ENCODE data around the gene HSPA9.
A peak's percentile ranks its signal among the peaks of the same experiment; 100 is the strongest.
"Not testable (repeated sequence)": the region's sequence is repeated elsewhere in the genome, so short reads cannot be mapped to it uniquely, and the experiment has no call there.

The HSPA9 gene

DNA sequence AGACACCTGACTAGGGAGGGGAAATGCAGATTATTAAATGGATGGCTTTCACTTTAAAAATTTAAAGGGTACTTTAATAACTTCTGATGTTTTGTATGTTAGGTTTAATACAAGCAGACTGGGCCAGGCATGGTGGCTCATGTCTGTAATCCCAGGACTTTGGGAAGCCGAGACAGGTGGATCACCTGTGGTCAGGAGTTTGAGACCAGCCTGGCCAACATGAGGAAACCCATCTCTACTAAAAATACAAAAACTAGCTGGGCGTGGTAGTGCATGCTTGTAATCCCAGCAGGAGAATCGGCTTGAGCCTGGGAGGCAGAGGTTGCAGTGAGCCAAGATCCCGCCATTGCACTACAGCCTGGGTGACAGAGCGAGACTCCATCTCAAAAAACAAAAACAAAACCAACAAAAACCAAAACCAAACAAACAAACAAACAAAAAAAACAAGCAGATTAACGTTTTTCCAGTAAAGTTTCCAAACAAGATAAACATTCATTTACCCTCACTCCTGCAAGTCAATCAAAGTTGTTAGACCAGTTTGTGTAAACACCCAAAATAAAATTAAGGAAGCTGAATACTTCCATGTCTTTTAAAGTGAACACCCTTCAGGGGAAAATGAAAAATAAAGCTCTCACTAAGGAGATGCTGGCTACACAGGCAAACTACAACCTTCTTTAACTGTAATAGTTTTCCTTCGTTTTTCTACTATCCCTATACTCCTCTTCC is 46.3 kb downstream of the HSPA9 start:
- DNase-seq, result no peak

DNA sequence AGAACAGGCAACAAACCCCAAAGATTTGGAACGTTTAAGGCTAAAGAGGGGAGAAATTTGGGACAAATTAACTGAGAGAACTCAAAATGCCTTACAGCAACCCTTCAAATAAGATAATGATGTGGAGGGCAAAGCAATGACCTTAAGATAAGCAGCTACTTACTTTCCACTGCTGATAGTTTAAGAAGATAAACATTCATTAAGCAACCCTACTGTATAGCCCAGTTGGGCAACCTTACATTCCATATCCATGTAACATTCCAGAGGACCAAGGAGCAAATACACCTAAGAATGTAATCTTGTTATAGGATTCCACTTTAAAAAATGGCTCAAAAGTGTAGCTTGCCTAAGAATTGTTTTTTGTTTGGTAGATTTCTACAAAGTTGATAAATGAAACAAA is 47.0 kb downstream of the HSPA9 start:
- DNase-seq, result no peak

DNA sequence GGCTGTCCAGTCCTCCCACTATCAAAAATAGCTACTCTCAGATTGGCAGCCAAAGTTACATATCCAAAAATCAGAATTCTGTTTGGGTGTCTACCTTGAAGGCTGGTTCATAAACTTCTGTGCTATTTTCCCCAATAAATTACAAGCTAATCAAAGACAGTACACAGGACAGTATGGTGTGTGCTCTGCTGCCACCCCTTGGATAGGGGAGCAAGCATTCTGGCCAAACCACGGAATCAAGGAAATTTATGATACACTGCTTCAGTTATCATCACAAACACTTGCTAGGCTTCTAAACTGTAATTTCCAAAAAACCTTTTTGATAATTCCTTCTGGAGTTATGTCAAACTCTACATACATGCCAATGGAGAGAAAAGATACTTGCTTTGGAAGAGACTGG is 48.0 kb downstream of the HSPA9 start:
- DNase-seq, result no peak

DNA sequence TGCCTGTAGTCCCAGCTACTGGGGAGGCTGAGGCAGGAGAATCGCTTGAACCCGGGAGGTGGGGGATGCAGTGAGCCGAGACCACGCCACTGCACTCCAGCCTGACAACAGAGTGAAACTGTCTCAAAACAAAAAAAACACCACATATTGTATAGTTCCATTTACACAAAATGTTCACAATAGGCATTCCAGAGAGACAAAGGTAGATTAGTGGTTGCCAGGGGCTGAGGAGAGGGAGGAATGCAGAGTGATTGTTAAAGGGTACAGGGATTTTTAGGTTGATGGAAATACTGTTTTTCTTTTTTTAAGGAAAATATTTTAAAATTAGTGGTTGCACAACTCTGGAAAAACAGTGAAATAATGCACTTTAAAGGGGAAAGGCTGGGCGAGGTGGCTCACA is 51.8 kb downstream of the HSPA9 start:
- no peak for DNase-seq

DNA sequence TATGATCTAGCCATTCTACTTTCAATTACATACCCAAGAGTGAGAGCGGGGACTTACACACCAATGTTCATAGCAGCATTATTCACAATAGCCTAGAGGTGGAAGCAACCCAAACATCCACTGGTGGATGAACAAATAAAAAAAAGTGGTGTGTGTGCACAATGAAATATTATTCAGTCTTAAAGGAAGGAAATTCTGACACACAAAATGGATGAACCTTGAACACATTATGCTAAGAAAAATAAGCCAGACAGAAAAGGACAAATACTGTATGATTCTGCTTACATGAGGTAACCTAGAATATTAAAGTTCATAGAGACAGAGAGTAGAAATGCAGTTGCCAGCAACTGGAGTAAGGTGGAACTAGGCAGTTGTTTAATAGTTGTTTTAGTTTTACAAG is 54.2 kb downstream of the HSPA9 start:
- no peak for DNase-seq

DNA sequence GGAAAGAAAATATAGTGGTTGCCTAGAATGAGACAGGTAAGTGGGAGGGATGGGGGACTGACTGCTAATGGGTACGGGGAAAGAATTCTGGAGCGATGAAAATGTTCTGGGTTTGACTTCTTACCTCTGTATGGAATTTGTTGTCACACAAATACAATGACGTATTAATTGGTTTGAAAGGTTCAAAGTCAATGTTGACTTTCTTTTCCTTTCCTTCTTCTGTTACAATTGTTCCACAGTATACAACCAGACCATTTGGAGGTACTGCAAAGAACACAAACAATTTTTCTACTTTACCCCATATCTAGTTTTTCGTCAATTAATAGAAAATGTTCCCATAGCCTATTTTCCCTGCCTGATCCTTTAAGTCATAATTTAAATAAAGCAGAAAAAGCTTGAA is 57.8 kb downstream of the HSPA9 start:
- no peak for DNase-seq

DNA sequence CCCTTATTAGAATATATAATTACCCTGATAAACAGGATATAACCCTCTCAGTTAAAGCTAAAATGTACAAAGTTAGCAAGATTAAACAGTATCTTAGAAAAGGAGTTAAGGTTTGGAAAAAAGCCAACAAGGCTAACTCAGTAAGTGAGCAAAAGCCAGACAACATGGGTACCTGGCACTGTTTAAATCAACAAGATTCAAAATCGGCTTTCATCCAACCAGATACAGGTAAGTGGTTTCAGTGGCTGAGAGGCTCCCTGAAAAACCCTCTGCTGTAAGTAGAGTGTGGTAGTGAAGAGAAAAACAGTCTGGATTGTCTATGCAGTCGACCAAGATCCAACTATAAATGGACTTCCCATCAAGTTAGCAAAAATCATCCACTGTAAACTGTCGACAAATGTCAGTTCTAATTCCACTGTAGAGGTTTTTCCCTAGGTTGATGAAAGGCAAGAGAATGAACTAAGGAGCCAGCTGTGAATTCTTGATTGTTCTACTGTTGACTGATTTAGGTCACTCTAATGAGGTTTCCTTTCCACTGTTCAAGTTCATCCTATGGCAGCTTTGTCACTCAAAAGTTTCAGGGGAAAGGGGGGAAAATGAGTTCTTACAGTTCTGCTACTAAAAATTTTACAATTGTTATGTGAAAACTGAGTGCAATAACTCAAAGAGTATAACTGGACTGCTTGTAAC is 59.5 kb downstream of the HSPA9 start:
- no peak for DNase-seq

DNA sequence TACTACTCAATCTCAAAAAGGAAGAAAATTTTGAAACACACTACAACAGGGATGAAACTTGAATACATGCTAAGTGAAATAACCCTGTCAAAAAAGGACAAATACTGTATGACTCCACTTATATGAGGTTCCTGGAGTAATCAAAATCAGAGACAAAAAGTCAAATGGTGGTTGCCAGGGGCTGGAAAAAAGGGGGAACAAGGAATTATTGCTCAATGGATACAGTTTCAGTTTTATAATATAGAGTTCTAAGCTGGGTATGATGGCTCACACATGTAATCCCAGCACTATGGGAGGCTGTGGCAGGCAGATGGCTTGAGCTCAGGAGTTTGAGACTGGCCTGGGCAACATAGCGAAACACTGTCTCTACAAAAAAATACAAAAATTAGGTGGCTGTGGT is 61.2 kb downstream of the HSPA9 start:
- DNase-seq, result no peak

DNA sequence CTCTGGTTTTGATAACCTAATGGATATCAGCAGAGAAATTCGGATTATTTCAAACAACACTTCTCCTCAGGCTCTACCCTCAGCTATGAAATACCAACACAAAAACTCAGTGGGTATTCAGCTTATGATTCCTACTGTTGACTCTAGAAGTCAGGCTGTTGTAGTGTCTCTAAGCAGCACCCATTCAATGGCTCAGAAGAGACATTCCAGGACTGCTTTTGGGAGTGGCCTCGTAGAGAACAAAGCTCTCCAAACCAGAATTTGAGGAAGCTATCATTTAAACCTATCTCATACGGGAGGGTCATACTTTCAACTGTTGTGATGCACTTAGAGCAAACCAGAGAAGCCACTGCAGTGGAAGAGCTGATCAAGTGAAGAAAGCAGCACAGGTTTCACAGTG is 66.2 kb downstream of the HSPA9 start:
- no peak for DNase-seq

DNA sequence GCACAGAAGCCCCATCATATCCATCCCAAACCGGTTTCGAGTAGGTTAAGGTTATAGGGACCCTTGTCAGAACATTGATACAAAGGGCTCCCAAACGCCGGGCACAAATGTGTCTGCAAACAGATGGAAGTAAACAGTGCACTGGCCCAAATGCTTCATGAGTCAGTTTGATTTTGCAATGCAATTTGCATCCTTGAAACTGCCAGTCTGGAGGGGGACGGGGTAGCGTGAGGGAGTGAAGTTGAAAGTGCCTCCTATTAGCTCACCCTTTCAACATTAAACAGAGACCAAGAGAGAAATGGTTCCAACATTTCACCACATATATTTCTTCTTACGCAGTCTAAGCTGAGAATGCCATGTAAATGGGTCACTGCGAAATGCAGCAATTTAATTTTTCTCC is 67.7 kb downstream of the HSPA9 start:
- DNase-seq, result not testable (repeated sequence)

DNA sequence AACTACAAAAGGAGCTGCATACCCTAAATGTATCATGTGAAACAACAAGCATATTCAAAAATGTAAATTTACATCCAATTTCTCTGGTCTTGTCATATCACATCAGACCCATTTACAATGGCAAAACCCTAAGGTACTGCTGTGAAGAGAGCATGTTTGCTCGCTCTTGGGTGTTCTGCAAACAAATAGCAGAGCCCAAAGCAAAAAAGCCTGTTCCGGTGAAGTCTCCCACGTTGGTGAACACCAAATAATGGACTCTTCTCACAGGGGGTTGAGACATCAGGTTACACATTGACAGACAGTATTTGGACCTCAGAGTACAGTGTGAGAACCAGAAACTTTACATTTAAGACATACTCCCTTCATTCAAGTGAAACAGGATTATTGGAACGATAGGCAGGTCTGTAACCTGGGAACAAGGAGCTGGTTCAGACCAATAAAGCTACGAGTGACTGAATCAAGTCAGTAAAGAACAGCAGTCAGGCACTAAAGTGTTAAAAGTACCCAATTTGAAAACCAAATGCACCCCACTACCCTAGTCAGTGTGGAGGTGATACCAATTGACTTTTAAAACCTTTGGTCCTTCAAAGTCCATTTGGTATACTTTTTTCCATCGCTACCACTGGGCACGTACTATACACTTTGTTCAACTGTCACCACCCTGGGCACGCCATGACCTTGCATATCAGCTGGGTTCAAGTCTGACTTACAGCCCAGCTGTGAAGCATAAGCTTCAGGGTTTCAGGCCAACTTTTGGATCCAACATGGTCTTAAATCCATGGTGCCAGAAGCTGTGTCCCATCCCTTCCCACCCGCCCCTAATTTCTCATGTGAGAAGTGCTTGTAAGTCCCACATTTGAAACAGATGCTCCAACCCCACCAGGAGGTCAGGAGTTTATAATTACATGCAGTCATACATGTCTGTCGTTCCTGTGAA is 68.6 kb downstream of the HSPA9 start:
- DNase-seq, result no peak

DNA sequence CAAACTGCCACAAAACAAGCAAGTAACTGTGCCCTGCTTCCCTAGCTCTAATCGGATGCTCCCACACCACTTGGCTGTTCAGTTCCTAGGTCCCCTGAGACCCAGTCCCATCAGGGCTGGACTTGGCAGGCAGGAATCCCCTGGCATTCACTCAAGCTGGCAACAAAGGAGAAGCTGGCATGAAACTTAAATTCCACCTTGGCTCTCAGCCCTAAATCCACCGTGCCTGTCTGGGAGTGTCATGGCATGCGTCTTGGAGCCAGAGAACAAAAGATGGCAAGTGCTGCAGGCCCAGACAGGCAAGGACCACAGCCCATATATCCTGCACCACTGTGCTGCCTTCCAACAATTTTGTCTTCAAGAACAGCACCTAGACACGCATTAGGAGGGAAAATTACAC is 70.4 kb downstream of the HSPA9 start:
- peak; percentile 14 for DNase-seq

All from midbrain (tissue), 1 donor.